GM21526 (cell line): Measurements from ENCODE around the gene LSR.
"Not testable (repeated sequence)": the region's sequence is repeated elsewhere in the genome, so short reads cannot be mapped to it uniquely, and the experiment has no call there.

Experiments used
- ATAC-seq: cut with Tn5 transposase; IDR thresholded peaks from one replicate; pipeline ENCODE4 v1.9.1; 2021; ENCODE audit warnings: moderate library complexity; ENCODE audit not compliant: unreplicated experiment, low FRiP score

LSR gene

GRCh38 chr19:35284153-35285094, 35.6 kb downstream of the LSR start:
- no peak for ATAC-seq

- ATAC-seq: no peak
These were observed 36.3 kb downstream of the LSR start for GRCh38 chr19:35285095-35285449.

- not testable (repeated sequence) for ATAC-seq
These were observed 36.7 kb downstream of the LSR start for GRCh38 chr19:35285465-35285864.

- not testable (repeated sequence) for ATAC-seq
These were observed 37.3 kb downstream of the LSR start for GRCh38 chr19:35286101-35286500.

- no peak for ATAC-seq
These were observed 38.9 kb downstream of the LSR start for GRCh38 chr19:35287713-35288112.

GRCh38 chr19:35288331-35288730, 39.5 kb downstream of the LSR start:
- no peak for ATAC-seq

GRCh38 chr19:35288906-35289305, 40.1 kb downstream of the LSR start:
- no peak for ATAC-seq

- no peak for ATAC-seq
These were observed 41.8 kb downstream of the LSR start for GRCh38 chr19:35290381-35291127.

GRCh38 chr19:35291259-35291658, 42.5 kb downstream of the LSR start:
- no peak for ATAC-seq

GRCh38 chr19:35291916-35292315, 43.1 kb downstream of the LSR start, which contains the start of gene MAG:
Gene MAG (plus strand): TSS chr19:35292161. CDS start chr19:35295409, 3,248 bp downstream.
- ATAC-seq: no peak

- no peak for ATAC-seq
These were observed 43.9 kb downstream of the LSR start for GRCh38 chr19:35292421-35293362.

GRCh38 chr19:35293363-35293739, 44.5 kb downstream of the LSR start:
- ATAC-seq: no peak

GRCh38 chr19:35293808-35294207, 45.0 kb downstream of the LSR start:
- no peak for ATAC-seq

GRCh38 chr19:35294328-35294727, 45.5 kb downstream of the LSR start:
- no peak for ATAC-seq

- ATAC-seq: no peak
These were observed 46.3 kb downstream of the LSR start for GRCh38 chr19:35294859-35295791.

- ATAC-seq: no peak
These were observed 47.1 kb downstream of the LSR start for GRCh38 chr19:35295792-35296462.

GRCh38 chr19:35296644-35297514, 48.1 kb downstream of the LSR start:
- no peak for ATAC-seq

- ATAC-seq: no peak
These were observed 48.7 kb downstream of the LSR start for GRCh38 chr19:35297515-35297848.
